K562 (cell line): ENCODE results near the gene PACS2. TPM values are rescaled to one million over a fixed set of nuclear protein-coding genes. Genes with fewer than 3 reads are reported as not detected.
A peak's percentile ranks its signal among the peaks of the same experiment; 100 is the strongest.

Experiments used
- ATAC-seq: fragments of 200-7000 bp; cut with Tn5 transposase; 3 replicates; pipeline ENCODE4 v1.9.1; 2020; ENCODE audit warnings: moderate library complexity
- BruUV-seq: library from RNA; stranded (reverse); fragments of 400-500 nt; replicated peaks from 2 replicates; lab custom pipeline; 2021; lab: Mats Ljungman, UMichigan
- CTCF ChIA-PET: fragments of 300-600 bp; formaldehyde crosslinking; extraction: SDS; loops from one replicate; lab custom pipeline; 2021; ENCODE audit warnings: low intra/inter-chr PET ratio; lab: Yijun Ruan, JAX
- POLR2A ChIA-PET: fragments of 300-600, 350-650 bp; sonication (Branson Sonifier 250); formaldehyde crosslinking; extraction: SDS; loops from one replicate; lab custom pipeline; 2021; ENCODE audit warnings: antibody characterized with exemption, inconsistent platforms; lab: Yijun Ruan, JAX
- DNase-seq, 4 experiments: peaks; one replicate each; pipeline versions ENCODE4 v3.0.0 to v3.0.0-alpha.2; 2011 to 2018; ENCODE audit warnings: low spot score in 3 of 4, mixed read lengths in 3 of 4; ENCODE audit errors: extremely low read depth in 1 of 4
- FAIRE-seq: peaks from 2 replicates; lab custom pipeline; 2011; peaks lifted over from hg19 to GRCh38; lab: Jason Lieb, UNC
- H2AFZ ChIP-seq: 2 replicates; pipeline ENCODE4 v1.6.0; 2011; ENCODE audit warnings: low read depth, low read length, control low read depth, inconsistent platforms
- H3K27ac ChIP-seq: fragments of 200-600 bp; 3 replicates; pipeline ENCODE4 v1.8.0; 2011; ENCODE audit warnings: low read depth, mild to moderate bottlenecking, control low read depth, inconsistent platforms, low read length, moderate library complexity, mixed read lengths; ENCODE audit errors: extremely low read depth
- H3K27me3 ChIP-seq, 2 experiments: fragments of 300-600 bp in 1 of 2; 2 replicates in 1 of 2; 3 replicates in 1 of 2; pipeline versions ENCODE4 v1.6.0 to v1.8.0; 2011; ENCODE audit warnings: inconsistent platforms in 2 of 2, low read length in 2 of 2, mild to moderate bottlenecking in 1 of 2, mixed read lengths in 1 of 2, moderate library complexity in 1 of 2; ENCODE audit not compliant: control insufficient read depth in 2 of 2, insufficient read depth in 2 of 2
- H3K36me3 ChIP-seq: fragments of 300-600 bp; 3 replicates; pipeline ENCODE4 v1.8.0; 2011; ENCODE audit warnings: mild to moderate bottlenecking, low read length, inconsistent platforms; ENCODE audit not compliant: control insufficient read depth, insufficient read depth
- H3K4me1 ChIP-seq, 2 experiments: fragments of 200-600 bp in 1 of 2; replicated peaks in 1 of 2; 2 replicates in 1 of 2; 3 replicates in 1 of 2; pipeline versions ENCODE4 v1.5.1 to v1.8.0; 2011; ENCODE audit warnings: inconsistent platforms in 2 of 2, low read length in 2 of 2, mild to moderate bottlenecking in 1 of 2, mixed read lengths in 1 of 2, moderate library complexity in 1 of 2; ENCODE audit not compliant: control insufficient read depth in 2 of 2, insufficient read depth in 2 of 2
- H3K4me2 ChIP-seq: 2 replicates; pipeline ENCODE4 v1.6.1; 2011; ENCODE audit warnings: low read length, control low read depth, inconsistent platforms, mixed read lengths; ENCODE audit not compliant: insufficient read depth
- H3K4me3 ChIP-seq: fragments of 200-600 bp; sonication (generic), shearing (Covaris generic); 2 replicates; pipeline ENCODE4 v1.5.1; 2016; ENCODE audit warnings: control low read depth, inconsistent platforms
- H3K79me2 ChIP-seq: fragments of 200-600 bp; 3 replicates; pipeline ENCODE4 v1.8.0; 2011; ENCODE audit warnings: low read length, inconsistent platforms; ENCODE audit not compliant: control insufficient read depth, insufficient read depth
- H3K9ac ChIP-seq, 2 experiments: 2 replicates each; pipeline versions ENCODE4 v1.6.0 to v1.6.1; 2011; ENCODE audit warnings: low read depth in 2 of 2, low read length in 2 of 2, control low read depth in 1 of 2, inconsistent platforms in 1 of 2, mild to moderate bottlenecking in 1 of 2, mixed read lengths in 1 of 2; ENCODE audit not compliant: insufficient read depth in 1 of 2
- H3K9me1 ChIP-seq: one replicate; pipeline ENCODE4 v1.6.0; 2011; ENCODE audit warnings: inconsistent platforms, mild to moderate bottlenecking, low read length, moderate library complexity; ENCODE audit not compliant: control insufficient read depth, insufficient read depth
- H3K9me3 ChIP-seq: replicated peaks from 2 replicates; pipeline ENCODE4 v1.5.1; 2011; ENCODE audit warnings: low read depth, low read length, inconsistent platforms; ENCODE audit not compliant: control insufficient read depth, insufficient read depth
- H4K20me1 ChIP-seq: replicated peaks from 2 replicates; pipeline ENCODE4 v1.6.1; 2011; ENCODE audit warnings: low read length, inconsistent platforms, mixed read lengths; ENCODE audit not compliant: control insufficient read depth, insufficient read depth
- ARID2 ChIP-seq: fragments of 450-650 bp; IDR thresholded peaks from 2 replicates; pipeline ENCODE4 v1.6.1; 2017; ENCODE audit warnings: antibody characterized with exemption, mild to moderate bottlenecking
- BRF1 ChIP-seq: IDR thresholded peaks from 3 replicates; pipeline ENCODE4 v1.6.1; 2011; ENCODE audit warnings: borderline replicate concordance, mild to moderate bottlenecking; ENCODE audit not compliant: insufficient read length; ENCODE audit errors: extremely low read depth
- ELF2 ChIP-seq: fragments of 250-450 bp; sonication (Bioruptor Pico); IDR thresholded peaks from 2 replicates; pipeline ENCODE4 v1.5.0; 2021; ENCODE audit warnings: mild to moderate bottlenecking
- ELF4 ChIP-seq: fragments of 450-650 bp; formaldehyde crosslinking; IDR thresholded peaks from 2 replicates; pipeline ENCODE4 v1.4.0; 2022; ENCODE audit warnings: missing genetic modification characterization
- ERF ChIP-seq: fragments of 450-650 bp; formaldehyde crosslinking; IDR thresholded peaks from 2 replicates; pipeline ENCODE4 v1.4.0; 2020; ENCODE audit warnings: mild to moderate bottlenecking, mixed read lengths
- MAZ ChIP-seq, 2 experiments: fragments of 450-650 bp in 1 of 2; sonication (generic) in 1 of 2; formaldehyde crosslinking; IDR thresholded peaks in 1 of 2; conservative IDR thresholded peaks in 1 of 2; 2 replicates each; pipeline versions ENCODE4 v1.4.0 to v1.5.0; 2020; ENCODE audit warnings: mild to moderate bottlenecking in 1 of 2, missing genetic modification reagents in 1 of 2
- SIX5 ChIP-seq, 2 experiments: IDR thresholded peaks; 2 replicates each; pipeline ENCODE4 v1.6.1; 2011; ENCODE audit warnings: low read length in 2 of 2, borderline replicate concordance in 1 of 2, low read depth in 1 of 2, mild to moderate bottlenecking in 1 of 2, moderate library complexity in 1 of 2; ENCODE audit not compliant: insufficient read depth in 1 of 2
- SRSF9 ChIP-seq: fragments of 200-400 bp; formaldehyde crosslinking; IDR thresholded peaks from 2 replicates; pipeline ENCODE4 v1.6.1; 2017; ENCODE audit warnings: low read depth, low read length, borderline replicate concordance
- ZNF274 ChIP-seq: IDR thresholded peaks from 2 replicates; pipeline ENCODE4 v1.6.1; 2011; ENCODE audit warnings: low read depth, mild to moderate bottlenecking, low read length, moderate library complexity, borderline replicate concordance
- ZNF431 ChIP-seq: sonication (generic); formaldehyde crosslinking; IDR thresholded peaks from 2 replicates; pipeline ENCODE4 v1.8.0; 2022; ENCODE audit warnings: mild to moderate bottlenecking, missing genetic modification reagents
- WGBS: fragments of 100-300 bp; shearing (Covaris generic); methylation state at CpG from one replicate; pipeline ENCODE4 v1.1.6; 2016; ENCODE audit warnings: low coverage, mixed read lengths; ENCODE audit not compliant: insufficient coverage; ENCODE audit errors: missing lambda C conversion rate; 5-methylcytosine and 5-hydroxymethylcytosine counted together
- in situ Hi-C: fragments of 300-500 bp; cut with MboI; formaldehyde crosslinking; loops from 4 replicates; pipeline ENCODE4 v1.15.0; 2018; ENCODE audit warnings: inconsistent platforms, mixed read lengths
- intact Hi-C: fragments of 100-400 bp; cut with micrococcal nuclease; formaldehyde crosslinking; loops from 2 replicates; pipeline ENCODE4 v1.14.2; 2022
- polyA plus RNA-seq, 8 experiments: library from polyadenylated mRNA; depleted of rRNA in 4 of 8; stranded (reverse) in 5 of 8; unstranded in 3 of 8; fragments of >200 nt; fragmentation: Nextera tagmentation in 2 of 8; fragmentation: Illumina TruSeq in 1 of 8; extraction: Ambion mirVana in 2 of 8; extraction: Trizol in 1 of 8; gene quantifications; 2 replicates each; pipeline versions ENCODE4 v1.2.1 to v1.2.3, GENCODE V29; 2011 to 2014; ENCODE audit warnings: inconsistent platforms in 1 of 8, missing spikeins in 1 of 8
- total RNA-seq, 7 experiments: library from RNA; depleted of rRNA in 6 of 7; stranded (reverse); fragments of >200 nt in 6 of 7; fragmentation: Illumina TruSeq in 2 of 7; extraction: Trizol in 2 of 7; gene quantifications; 2 replicates each; pipeline versions ENCODE4 v1.2.1 to v1.2.3, GENCODE V29; 2011 to 2021; ENCODE audit warnings: low replicate concordance in 1 of 7
- TF ChIP-seq, protein P1 (sequence below): IDR thresholded peaks from 2 replicates; pipeline ENCODE4 v1.6.1; 2012; ENCODE audit warnings: low read depth, low read length, improper control_type of control experiment, borderline replicate concordance
- TF ChIP-seq, protein P2 (sequence below): fragments of 250-450 bp; sonication (Bioruptor Pico); IDR thresholded peaks from 2 replicates; pipeline ENCODE4 v1.8.0; 2022; ENCODE audit warnings: inconsistent platforms, mild to moderate bottlenecking, moderate library complexity, borderline replicate concordance

PACS2 gene
- total and polyA plus RNA-seq, 9 of the 15 experiments (the other 6 are each of a cell fraction or from before 2014, with no cell fraction given), result 0.11 to 20.8 (median 9.9) TPM

DNA sequence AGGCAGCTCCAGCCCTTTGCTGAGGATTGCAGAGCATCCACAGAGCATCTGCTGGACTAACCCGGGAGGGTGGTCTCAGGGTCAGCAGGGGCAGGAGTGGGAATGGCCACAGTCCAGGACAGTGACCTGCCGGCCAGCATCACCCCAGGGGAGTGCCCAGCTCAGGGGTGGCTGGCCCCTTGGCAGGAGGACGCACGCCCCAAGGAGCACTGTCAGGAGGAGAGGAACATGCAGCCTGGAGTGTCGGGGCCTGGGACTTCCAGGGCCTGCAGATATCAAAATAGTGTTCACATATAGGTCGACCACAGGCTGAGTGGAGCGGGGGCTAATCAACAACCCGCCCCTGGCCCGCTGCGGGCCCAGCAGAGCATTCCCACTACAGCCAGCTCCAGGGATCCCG is 50.6 kb downstream of the PACS2 start:
- Histone ChIP-seq H3K4me3 (no peak overlapping the region), H3K4me1 (peaks cover 0 to 27% of the 10 kb centered on the region in 2 experiments; a peak in 2 of 5 replicates), H3K79me2 (no peaks in the 10 kb centered on the region), H3K9me3 (no peaks in the 10 kb centered on the region), H3K36me3 (no peaks in the 10 kb centered on the region), H3K27me3 (no peaks in the 10 kb centered on the region), H2AFZ (no peak overlapping the region), H4K20me1 (no peaks in the 10 kb centered on the region), H3K9ac (peak overlapping the region in 1 of 2 experiments; percentile 58; a peak in 1 of 4 replicates), H3K9me1 (no peaks in the 10 kb centered on the region), H3K27ac (no peak overlapping the region), H3K4me2 (no peak overlapping the region)
- FAIRE-seq (no peak), DNase-seq (no peak), ATAC-seq (no peak)
- ChIA-PET POLR2A (interaction anchor here (0.6 kb wide), 1 partner anchor 19 kb away, joined by 3 read pairs; no protein-coding TSS in a partner anchor), CTCF (no interaction called here)
- no TSS peak for BruUV-seq
- in situ Hi-C loops (no loop called here), intact Hi-C loops (no loop called here)
- WGBS, result 56% methylated on average over 4 of the region's 11 CpGs
- TF ChIP-seq SRSF9 (no peak), BRF1 (no peak), MAZ (CRISPR knock-in tag; conservative IDR thresholded peaks at IDR 0.05 in 1 of 2, IDR thresholded peaks at IDR 0.05 in 1 of 2) (no peak), ELF2 (CRISPR knock-in tag) (no peak), ELF4 (no peak), ARID2 (no peak), SIX5 (IDR thresholded peaks at IDR 0.05; ENCODE audit: borderline replicate concordance in 1 of 2, insufficient read depth in 1 of 2, low read depth in 1 of 2, low read length in 2 of 2) (no peak), ERF (CRISPR knock-in tag) (no peak), ZNF431 (CRISPR knock-in tag) (no peak), ZNF274 (no peak)
- TF ChIP-seq, protein P1, sequence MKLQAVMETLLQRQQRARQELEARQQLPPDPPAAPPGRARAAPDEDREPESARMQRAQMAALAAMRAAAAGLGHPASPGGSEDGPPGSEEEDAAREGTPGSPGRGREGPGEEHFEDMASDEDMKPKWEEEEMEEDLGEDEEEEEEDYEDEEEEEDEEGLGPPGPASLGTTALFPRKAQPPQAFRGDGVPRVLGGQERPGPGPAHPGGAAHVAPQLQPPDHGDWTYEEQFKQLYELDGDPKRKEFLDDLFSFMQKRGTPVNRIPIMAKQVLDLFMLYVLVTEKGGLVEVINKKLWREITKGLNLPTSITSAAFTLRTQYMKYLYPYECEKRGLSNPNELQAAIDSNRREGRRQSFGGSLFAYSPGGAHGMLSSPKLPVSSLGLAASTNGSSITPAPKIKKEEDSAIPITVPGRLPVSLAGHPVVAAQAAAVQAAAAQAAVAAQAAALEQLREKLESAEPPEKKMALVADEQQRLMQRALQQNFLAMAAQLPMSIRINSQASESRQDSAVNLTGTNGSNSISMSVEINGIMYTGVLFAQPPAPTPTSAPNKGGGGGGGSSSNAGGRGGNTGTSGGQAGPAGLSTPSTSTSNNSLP, result no peak
- TF ChIP-seq, protein P2, sequence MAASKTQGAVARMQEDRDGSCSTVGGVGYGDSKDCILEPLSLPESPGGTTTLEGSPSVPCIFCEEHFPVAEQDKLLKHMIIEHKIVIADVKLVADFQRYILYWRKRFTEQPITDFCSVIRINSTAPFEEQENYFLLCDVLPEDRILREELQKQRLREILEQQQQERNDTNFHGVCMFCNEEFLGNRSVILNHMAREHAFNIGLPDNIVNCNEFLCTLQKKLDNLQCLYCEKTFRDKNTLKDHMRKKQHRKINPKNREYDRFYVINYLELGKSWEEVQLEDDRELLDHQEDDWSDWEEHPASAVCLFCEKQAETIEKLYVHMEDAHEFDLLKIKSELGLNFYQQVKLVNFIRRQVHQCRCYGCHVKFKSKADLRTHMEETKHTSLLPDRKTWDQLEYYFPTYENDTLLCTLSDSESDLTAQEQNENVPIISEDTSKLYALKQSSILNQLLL, result no peak
